NCI-H128 (cell line): ENCODE data around the gene NPTXR.

Experiments
- DNase-seq: peaks from one replicate; lab custom pipeline; 2025; ENCODE audit not compliant: unreplicated experiment; lab: John Stamatoyannopoulos, UW

The NPTXR gene

GRCh38 chr22:38853196-38853651, 9.4 kb upstream of the NPTXR start:
- no peak for DNase-seq

- no peak for DNase-seq
These were observed 8.7 kb upstream of the NPTXR start for GRCh38 chr22:38852522-38852921.

GRCh38 chr22:38850941-38851849, 7.4 kb upstream of the NPTXR start:
- DNase-seq = no peak

- DNase-seq = no peak
These were observed 6.6 kb upstream of the NPTXR start for GRCh38 chr22:38850399-38850798.

GRCh38 chr22:38849811-38850210, 6.0 kb upstream of the NPTXR start:
- DNase-seq = no peak

- no peak for DNase-seq
These were observed 2.6 kb upstream of the NPTXR start for GRCh38 chr22:38846412-38846811.

GRCh38 chr22:38845004-38845740, 1.3 kb upstream of the NPTXR start:
- DNase-seq = no peak

- no peak for DNase-seq
These were observed 631 bp upstream of the NPTXR start for GRCh38 chr22:38844315-38845003.

GRCh38 chr22:38843201-38843656, 599 bp downstream of the NPTXR start:
- DNase-seq = no peak

- no peak for DNase-seq
These were observed 1.2 kb downstream of the NPTXR start for GRCh38 chr22:38842512-38843200.

GRCh38 chr22:38841635-38842034, 2.2 kb downstream of the NPTXR start:
- DNase-seq = no peak

GRCh38 chr22:38841211-38841610, 2.6 kb downstream of the NPTXR start:
- DNase-seq = no peak

- no peak for DNase-seq
These were observed 3.7 kb downstream of the NPTXR start for GRCh38 chr22:38840129-38840528.

- DNase-seq = no peak
These were observed 4.1 kb downstream of the NPTXR start for GRCh38 chr22:38839686-38840085.

GRCh38 chr22:38837414-38837928, 6.4 kb downstream of the NPTXR start:
- DNase-seq = no peak

GRCh38 chr22:38835888-38836301, 7.9 kb downstream of the NPTXR start:
- DNase-seq = no peak

- no peak for DNase-seq
These were observed 8.8 kb downstream of the NPTXR start for GRCh38 chr22:38834991-38835390.

- DNase-seq = no peak
These were observed 9.4 kb downstream of the NPTXR start for GRCh38 chr22:38834215-38834953.

- DNase-seq = no peak
These were observed 10.8 kb downstream of the NPTXR start for GRCh38 chr22:38833061-38833460.
